Right lobe of liver (tissue), 4 donors: ENCODE measurements around the gene CALHM6.

Experiments
- POLR2A ChIP-seq: fragments of 450-650 bp; IDR thresholded peaks from one replicate; pipeline ENCODE4 v1.6.1; 2017; ENCODE audit warnings: antibody characterized with exemption, mild to moderate bottlenecking
- TF ChIP-seq, protein P1 (sequence below), 4 donors: fragments of 200-600 bp in 3 of 4; fragments of 450-650 bp in 1 of 4; IDR thresholded peaks; one replicate each; pipeline versions ENCODE4 v1.5.1 to v1.8.0; 2016 to 2022; ENCODE audit warnings: antibody characterized with exemption in 4 of 4, mild to moderate bottlenecking in 2 of 4
- donor health status: DM: no; HTN: no; CAD: no.
- donor health status: DM: no; HTN: no; CAD: no.
- donor health status: DM: no; HTN: yes; CAD: no.

DNA sequence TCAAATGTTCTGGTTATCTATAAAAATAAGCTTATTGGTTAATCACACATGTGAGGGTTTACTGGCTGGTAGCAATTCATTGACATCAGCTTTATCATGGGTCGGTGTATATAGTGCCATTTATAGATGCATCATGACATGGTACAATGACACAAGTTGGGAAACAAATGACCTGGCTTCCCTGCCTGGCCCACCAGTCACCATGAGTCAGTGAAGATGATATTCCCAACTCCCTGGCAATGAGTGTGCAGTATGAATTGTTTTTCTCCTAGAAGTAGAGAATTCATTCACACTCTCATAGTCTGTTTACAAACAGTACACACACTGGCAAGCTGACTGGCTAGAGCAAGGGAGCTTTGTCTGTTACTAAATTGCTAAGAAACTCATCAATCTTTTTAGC, 37.2 kb upstream of the CALHM6 start:
- TF ChIP-seq POLR2A: no peak
- TF ChIP-seq, protein P1, sequence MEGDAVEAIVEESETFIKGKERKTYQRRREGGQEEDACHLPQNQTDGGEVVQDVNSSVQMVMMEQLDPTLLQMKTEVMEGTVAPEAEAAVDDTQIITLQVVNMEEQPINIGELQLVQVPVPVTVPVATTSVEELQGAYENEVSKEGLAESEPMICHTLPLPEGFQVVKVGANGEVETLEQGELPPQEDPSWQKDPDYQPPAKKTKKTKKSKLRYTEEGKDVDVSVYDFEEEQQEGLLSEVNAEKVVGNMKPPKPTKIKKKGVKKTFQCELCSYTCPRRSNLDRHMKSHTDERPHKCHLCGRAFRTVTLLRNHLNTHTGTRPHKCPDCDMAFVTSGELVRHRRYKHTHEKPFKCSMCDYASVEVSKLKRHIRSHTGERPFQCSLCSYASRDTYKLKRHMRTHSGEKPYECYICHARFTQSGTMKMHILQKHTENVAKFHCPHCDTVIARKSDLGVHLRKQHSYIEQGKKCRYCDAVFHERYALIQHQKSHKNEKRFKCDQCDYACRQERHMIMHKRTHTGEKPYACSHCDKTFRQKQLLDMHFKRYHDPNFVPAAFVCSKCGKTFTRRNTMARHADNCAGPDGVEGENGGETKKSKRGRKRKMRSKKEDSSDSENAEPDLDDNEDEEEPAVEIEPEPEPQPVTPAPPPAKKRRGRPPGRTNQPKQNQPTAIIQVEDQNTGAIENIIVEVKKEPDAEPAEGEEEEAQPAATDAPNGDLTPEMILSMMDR (IDR thresholded peaks at IDR 0.05): no peak
